Measurements from ENCODE around the gene FARS2. TPM values are rescaled to one million over a fixed set of nuclear protein-coding genes. Genes with fewer than 3 reads are reported as not detected.

Gene FARS2
- total RNA-seq, 1 experiment from 2014 or later: 13.8 TPM

DNA sequence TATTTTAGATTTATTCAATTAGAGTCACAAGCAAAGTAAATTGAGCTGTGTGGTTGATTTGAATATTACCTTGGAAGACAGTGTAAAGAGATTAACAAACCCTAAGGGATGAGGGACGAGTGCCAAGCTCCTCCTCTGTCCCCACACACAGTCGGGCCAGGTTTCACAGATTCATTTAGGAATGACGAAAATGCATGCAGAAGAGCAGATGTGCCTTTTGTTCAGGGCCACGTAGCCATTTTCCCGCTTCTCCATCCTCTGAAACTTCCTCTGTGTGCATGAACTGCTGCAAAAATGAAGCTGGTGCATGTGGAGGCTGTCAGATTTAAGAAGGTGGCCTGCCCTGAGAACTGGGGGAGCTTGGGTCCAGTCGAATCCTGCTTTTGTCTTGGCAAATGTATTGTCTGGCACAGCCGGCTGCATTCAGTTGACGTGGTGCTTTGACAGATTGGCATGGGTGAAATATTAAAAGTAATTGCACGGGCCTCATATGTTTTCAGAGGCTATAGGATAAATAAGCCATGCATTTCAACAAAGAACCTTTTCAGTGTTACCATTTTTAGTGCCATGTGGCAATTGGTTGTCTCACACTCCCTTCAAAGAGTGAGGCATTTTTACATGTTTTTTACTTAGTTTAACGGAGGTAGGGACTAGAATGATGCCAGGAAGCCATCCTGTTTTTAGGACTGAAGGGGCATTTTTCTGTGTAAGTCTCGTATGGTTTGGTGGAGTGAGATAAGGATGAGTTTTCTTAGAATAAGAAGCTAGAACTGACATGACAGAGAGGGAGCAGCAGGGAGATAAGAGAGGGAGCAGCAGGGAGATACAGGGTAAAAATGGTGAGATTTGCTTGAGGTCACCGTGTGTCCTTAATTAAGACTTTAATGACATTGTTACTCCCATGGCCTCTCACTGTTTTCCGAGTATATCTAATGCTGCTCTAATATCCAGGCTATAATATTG is 384.3 kb downstream of the FARS2 start:
- DNase-seq (ENCODE audit: low read depth, low spot score) (no peak), ATAC-seq (no peak)
- ChIA-PET POLR2A (no interaction called here), CTCF (no interaction called here), RAD21 (ENCODE audit: low non-redundant PET in 1 of 2, low total read pairs in 2 of 2, uncharacterized antibody in 2 of 2, unreplicated experiment in 2 of 2) (no interaction called here)
- H3K36me3 ChIP-seq (ENCODE audit: control insufficient read depth in 1 of 2, insufficient read depth in 2 of 2, low read length in 2 of 2): no peaks in the 10 kb centered on the region
- no peaks in the 10 kb centered on the region for H4K20me1 ChIP-seq (ENCODE audit: insufficient read depth)
- intact Hi-C loops (cut with micrococcal nuclease): no loop called here
- H3K9me2 ChIP-seq (ENCODE audit: insufficient read depth): no peaks in the 10 kb centered on the region
- H3K4me1 ChIP-seq (ENCODE audit: control insufficient read depth in 1 of 2, insufficient read depth in 2 of 2, low read length in 2 of 2): peaks cover 0 to 7% of the 10 kb centered on the region in 2 experiments; a peak in 2 of 4 replicates
- no peak overlapping the region for H3K4me2 ChIP-seq (ENCODE audit: low read length)
- TF ChIP-seq YY1 (IDR thresholded peaks at IDR 0.05; ENCODE audit: extremely low read depth, insufficient replicate concordance, low read depth, low read length): no peak
- TF ChIP-seq, protein P1, sequence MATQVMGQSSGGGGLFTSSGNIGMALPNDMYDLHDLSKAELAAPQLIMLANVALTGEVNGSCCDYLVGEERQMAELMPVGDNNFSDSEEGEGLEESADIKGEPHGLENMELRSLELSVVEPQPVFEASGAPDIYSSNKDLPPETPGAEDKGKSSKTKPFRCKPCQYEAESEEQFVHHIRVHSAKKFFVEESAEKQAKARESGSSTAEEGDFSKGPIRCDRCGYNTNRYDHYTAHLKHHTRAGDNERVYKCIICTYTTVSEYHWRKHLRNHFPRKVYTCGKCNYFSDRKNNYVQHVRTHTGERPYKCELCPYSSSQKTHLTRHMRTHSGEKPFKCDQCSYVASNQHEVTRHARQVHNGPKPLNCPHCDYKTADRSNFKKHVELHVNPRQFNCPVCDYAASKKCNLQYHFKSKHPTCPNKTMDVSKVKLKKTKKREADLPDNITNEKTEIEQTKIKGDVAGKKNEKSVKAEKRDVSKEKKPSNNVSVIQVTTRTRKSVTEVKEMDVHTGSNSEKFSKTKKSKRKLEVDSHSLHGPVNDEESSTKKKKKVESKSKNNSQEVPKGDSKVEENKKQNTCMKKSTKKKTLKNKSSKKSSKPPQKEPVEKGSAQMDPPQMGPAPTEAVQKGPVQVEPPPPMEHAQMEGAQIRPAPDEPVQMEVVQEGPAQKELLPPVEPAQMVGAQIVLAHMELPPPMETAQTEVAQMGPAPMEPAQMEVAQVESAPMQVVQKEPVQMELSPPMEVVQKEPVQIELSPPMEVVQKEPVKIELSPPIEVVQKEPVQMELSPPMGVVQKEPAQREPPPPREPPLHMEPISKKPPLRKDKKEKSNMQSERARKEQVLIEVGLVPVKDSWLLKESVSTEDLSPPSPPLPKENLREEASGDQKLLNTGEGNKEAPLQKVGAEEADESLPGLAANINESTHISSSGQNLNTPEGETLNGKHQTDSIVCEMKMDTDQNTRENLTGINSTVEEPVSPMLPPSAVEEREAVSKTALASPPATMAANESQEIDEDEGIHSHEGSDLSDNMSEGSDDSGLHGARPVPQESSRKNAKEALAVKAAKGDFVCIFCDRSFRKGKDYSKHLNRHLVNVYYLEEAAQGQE (IDR thresholded peaks at IDR 0.05; ENCODE audit: low read depth): no peak
- no peak for TF ChIP-seq TCF7L2 (IDR thresholded peaks at IDR 0.05; ENCODE audit: borderline replicate concordance, extremely low read depth, insufficient read depth, insufficient read length)
- TF ChIP-seq SP1 (IDR thresholded peaks at IDR 0.05; ENCODE audit: low read depth): no peak
- no peak for TF ChIP-seq POLR2AphosphoS5 (IDR thresholded peaks at IDR 0.05; ENCODE audit: low read depth, low read length)
- no peak for TF ChIP-seq FOSL1 (IDR thresholded peaks at IDR 0.05; ENCODE audit: low read depth)
- TF ChIP-seq, protein P2, sequence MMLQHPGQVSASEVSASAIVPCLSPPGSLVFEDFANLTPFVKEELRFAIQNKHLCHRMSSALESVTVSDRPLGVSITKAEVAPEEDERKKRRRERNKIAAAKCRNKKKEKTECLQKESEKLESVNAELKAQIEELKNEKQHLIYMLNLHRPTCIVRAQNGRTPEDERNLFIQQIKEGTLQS (IDR thresholded peaks at IDR 0.05): no peak
- TF ChIP-seq EZH2 (IDR thresholded peaks at IDR 0.05): no peak
- TF ChIP-seq, protein P3, sequence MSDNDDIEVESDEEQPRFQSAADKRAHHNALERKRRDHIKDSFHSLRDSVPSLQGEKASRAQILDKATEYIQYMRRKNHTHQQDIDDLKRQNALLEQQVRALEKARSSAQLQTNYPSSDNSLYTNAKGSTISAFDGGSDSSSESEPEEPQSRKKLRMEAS (IDR thresholded peaks at IDR 0.05): no peak
- TF ChIP-seq ELF1 (IDR thresholded peaks at IDR 0.05; ENCODE audit: borderline replicate concordance, low read depth): no peak
- no peak for TF ChIP-seq CEBPB (IDR thresholded peaks at IDR 0.05; ENCODE audit: low read depth)
- no peaks in the 10 kb centered on the region for H3K79me2 ChIP-seq (ENCODE audit: insufficient read depth, low read length)
- no peaks in the 10 kb centered on the region for H3K27me3 ChIP-seq (ENCODE audit: insufficient read depth, low read length)
- H3K9me3 ChIP-seq (ENCODE audit: control insufficient read depth in 1 of 2, insufficient read depth in 1 of 2, low read depth in 1 of 2, low read length in 2 of 2): peaks cover 0 to 2% of the 10 kb centered on the region in 2 experiments; a peak in 2 of 4 replicates
- no peak overlapping the region for H3K9ac ChIP-seq (ENCODE audit: low read length)
- no peak overlapping the region for H3K27ac ChIP-seq (ENCODE audit: low read depth, low read length)
- no peak overlapping the region for H2AFZ ChIP-seq (ENCODE audit: low read depth, low read length, poor library complexity, severe bottlenecking)
- no TSS peak for BruUV-seq (replicated peaks)
- H3K4me3 ChIP-seq (replicated peaks in 1 of 2; ENCODE audit: low read depth in 1 of 2, low read length in 2 of 2): no peak overlapping the region

Measured in HCT116 (cell line).